HEK293 (cell line): ENCODE data around the gene NRF1.

Experiments used
- CTCF ChIA-PET: fragments of 350-600 bp; formaldehyde crosslinking; extraction: SDS; loops from one replicate; lab custom pipeline; 2021; ENCODE audit warnings: antibody characterized with exemption; lab: Yijun Ruan, JAX
- POLR2A ChIA-PET: fragments of 300-600 bp; formaldehyde crosslinking; extraction: SDS; loops from one replicate; lab custom pipeline; 2020; ENCODE audit warnings: antibody characterized with exemption, inconsistent platforms; lab: Yijun Ruan, JAX
- H3K27ac ChIP-seq: fragments of 200-500 bp; sonication (Bioruptor generic); 2 replicates; pipeline ENCODE4 v1.5.1; 2014; ENCODE audit warnings: low read depth, low read length, control low read depth, inconsistent platforms; ENCODE audit errors: extremely low read depth
- H3K36me3 ChIP-seq, 2 experiments: fragments of 200-500 bp in 1 of 2; sonication (Bioruptor generic) in 1 of 2; 1 replicate in 1 of 2; 2 replicates in 1 of 2; pipeline ENCODE4 v1.5.1; 2014 to 2017; ENCODE audit warnings: inconsistent platforms in 2 of 2, low read length in 2 of 2; ENCODE audit not compliant: control insufficient read depth in 2 of 2, insufficient read depth in 1 of 2
- H3K4me1 ChIP-seq: fragments of 200-500 bp; sonication (Bioruptor generic); 2 replicates; pipeline ENCODE4 v1.5.1; 2014; ENCODE audit warnings: mild to moderate bottlenecking, low read length, inconsistent platforms; ENCODE audit not compliant: control insufficient read depth, insufficient read depth
- H3K4me3 ChIP-seq: 2 replicates; pipeline ENCODE4 v1.5.1; 2011; ENCODE audit warnings: low read depth, mild to moderate bottlenecking, control low read depth, low read length, moderate library complexity
- H3K9me3 ChIP-seq: fragments of 200-500 bp; sonication (Bioruptor generic); 2 replicates; pipeline ENCODE4 v1.5.1; 2014; ENCODE audit warnings: low read depth, low read length, inconsistent platforms; ENCODE audit not compliant: control insufficient read depth, insufficient read depth
- ELK4 ChIP-seq: IDR thresholded peaks from 2 replicates; pipeline ENCODE4 v1.6.1; 2011; ENCODE audit warnings: mild to moderate bottlenecking, low read depth, low read length, borderline replicate concordance
- KLF10 ChIP-seq: fragments of 450-650 bp; IDR thresholded peaks from 2 replicates; pipeline ENCODE4 v1.5.1; 2018; ENCODE audit warnings: missing biosample characterization, mild to moderate bottlenecking, missing genetic modification characterization
- KLF9 ChIP-seq: fragments of 450-650 bp; formaldehyde crosslinking; IDR thresholded peaks from 2 replicates; pipeline ENCODE4 v1.5.1; 2016; ENCODE audit warnings: missing biosample characterization, missing genetic modification characterization, low read depth
- MZF1 ChIP-seq: fragments of 450-650 bp; formaldehyde crosslinking; IDR thresholded peaks from 2 replicates; pipeline ENCODE4 v1.5.1; 2017; ENCODE audit warnings: missing biosample characterization, missing genetic modification characterization, borderline replicate concordance
- SP2 ChIP-seq: fragments of 450-650 bp; formaldehyde crosslinking; IDR thresholded peaks from 2 replicates; pipeline ENCODE4 v1.5.1; 2016; ENCODE audit warnings: missing biosample characterization, missing genetic modification characterization
- ZBTB1 ChIP-seq: fragments of 450-650 bp; formaldehyde crosslinking; IDR thresholded peaks from 2 replicates; pipeline ENCODE4 v1.5.1; 2016; ENCODE audit warnings: missing biosample characterization, missing genetic modification characterization
- ZBTB10 ChIP-seq: fragments of 450-650 bp; formaldehyde crosslinking; IDR thresholded peaks from 2 replicates; pipeline ENCODE4 v1.5.1; 2016; ENCODE audit warnings: missing biosample characterization, missing genetic modification characterization
- ZNF155 ChIP-seq: fragments of 450-650 bp; formaldehyde crosslinking; IDR thresholded peaks from 2 replicates; pipeline ENCODE4 v1.5.1; 2016; ENCODE audit warnings: missing biosample characterization, missing genetic modification characterization
- ZNF169 ChIP-seq: fragments of 450-650 bp; formaldehyde crosslinking; IDR thresholded peaks from 2 replicates; pipeline ENCODE4 v1.5.1; 2016; ENCODE audit warnings: missing biosample characterization, missing genetic modification characterization
- ZNF2 ChIP-seq: fragments of 450-650 bp; formaldehyde crosslinking; IDR thresholded peaks from 2 replicates; pipeline ENCODE4 v1.5.1; 2016; ENCODE audit warnings: missing biosample characterization, missing genetic modification characterization
- ZNF26 ChIP-seq: fragments of 450-650 bp; formaldehyde crosslinking; IDR thresholded peaks from 2 replicates; pipeline ENCODE4 v1.5.1; 2016; ENCODE audit warnings: missing biosample characterization, missing genetic modification characterization
- ZNF335 ChIP-seq: fragments of 450-650 bp; formaldehyde crosslinking; conservative IDR thresholded peaks from 2 replicates; pipeline ENCODE4 v1.5.1; 2016; ENCODE audit warnings: missing biosample characterization, missing genetic modification characterization
- ZNF366 ChIP-seq: fragments of 450-650 bp; formaldehyde crosslinking; conservative IDR thresholded peaks from 2 replicates; pipeline ENCODE4 v1.5.1; 2016; ENCODE audit warnings: missing biosample characterization, missing genetic modification characterization
- ZNF391 ChIP-seq: fragments of 450-650 bp; formaldehyde crosslinking; IDR thresholded peaks from 2 replicates; pipeline ENCODE4 v1.5.1; 2016; ENCODE audit warnings: low read depth, missing biosample characterization, missing genetic modification characterization, borderline replicate concordance
- ZNF639 ChIP-seq: fragments of 450-650 bp; formaldehyde crosslinking; IDR thresholded peaks from 2 replicates; pipeline ENCODE4 v1.5.1; 2016; ENCODE audit warnings: missing biosample characterization, missing genetic modification characterization
- ZSCAN23 ChIP-seq: fragments of 450-650 bp; formaldehyde crosslinking; IDR thresholded peaks from 2 replicates; pipeline ENCODE4 v1.5.1; 2016; ENCODE audit warnings: missing biosample characterization, missing genetic modification characterization
- ZSCAN5A ChIP-seq: fragments of 450-650 bp; formaldehyde crosslinking; IDR thresholded peaks from 2 replicates; pipeline ENCODE4 v1.5.1; 2016; ENCODE audit warnings: missing biosample characterization, missing genetic modification characterization

Gene NRF1

GRCh38 chr7:129568240-129568639 lies 43.3 kb upstream of the NRF1 start:
- CTCF ChIA-PET, result interaction anchor here (0.6 kb wide), 1 partner anchor 1915 kb away, joined by 3 read pairs; no protein-coding TSS in a partner anchor
- TF ChIP-seq ZNF2 (no peak), ZSCAN5A (tag by site-specific recombination) (no peak)
- POLR2A ChIA-PET, result interaction anchor here (0.6 kb wide), 1 partner anchor 378 kb away, joined by 5 read pairs; no protein-coding TSS in a partner anchor

GRCh38 chr7:129569326-129569725 lies 42.2 kb upstream of the NRF1 start:
- no peaks in the 10 kb centered on the region for H3K36me3 ChIP-seq
- H3K4me1 ChIP-seq, result no peaks in the 10 kb centered on the region
- TF ChIP-seq ZSCAN23 (tag by site-specific recombination) (no peak), SP2 (no peak), KLF10 (no peak), ZNF639 (tag by site-specific recombination) (no peak), ZBTB1 (tag by site-specific recombination) (no peak), MZF1 (tag by site-specific recombination) (no peak), ZNF391 (tag by site-specific recombination) (no peak), KLF9 (tag by site-specific recombination) (no peak), ZNF155 (no peak), ZNF335 (tag by site-specific recombination) (no peak), ZNF169 (tag by site-specific recombination) (no peak), ZNF366 (tag by site-specific recombination) (no peak), ELK4 (no peak), ZBTB10 (tag by site-specific recombination) (no peak), ZNF26 (tag by site-specific recombination) (no peak)
- H3K27ac ChIP-seq, result no peak overlapping the region
- H3K9me3 ChIP-seq, result no peaks in the 10 kb centered on the region
- ChIA-PET POLR2A (no interaction called here), CTCF (interaction anchor here (1.3 kb wide), 1 partner anchor 13 kb away, joined by 3 read pairs; no protein-coding TSS in a partner anchor)
- no peak overlapping the region for H3K4me3 ChIP-seq

More at GRCh38 chr7:129568240-129568639, 43.3 kb upstream of the NRF1 start:
- Histone ChIP-seq H3K36me3 (no peaks in the 10 kb centered on the region), H3K4me1 (no peaks in the 10 kb centered on the region), H3K4me3 (no peak overlapping the region), H3K27ac (no peak overlapping the region), H3K9me3 (no peaks in the 10 kb centered on the region)
